ENCODE results near the gene BICC1.

Gene BICC1

GRCh38 chr10:58512491-58513187, at the start of gene BICC1:
BICC1 (plus strand) TSS chr10:58512872; CDS start chr10:58513144, 272 bp downstream.
- DNase-seq, result no peak

DNA sequence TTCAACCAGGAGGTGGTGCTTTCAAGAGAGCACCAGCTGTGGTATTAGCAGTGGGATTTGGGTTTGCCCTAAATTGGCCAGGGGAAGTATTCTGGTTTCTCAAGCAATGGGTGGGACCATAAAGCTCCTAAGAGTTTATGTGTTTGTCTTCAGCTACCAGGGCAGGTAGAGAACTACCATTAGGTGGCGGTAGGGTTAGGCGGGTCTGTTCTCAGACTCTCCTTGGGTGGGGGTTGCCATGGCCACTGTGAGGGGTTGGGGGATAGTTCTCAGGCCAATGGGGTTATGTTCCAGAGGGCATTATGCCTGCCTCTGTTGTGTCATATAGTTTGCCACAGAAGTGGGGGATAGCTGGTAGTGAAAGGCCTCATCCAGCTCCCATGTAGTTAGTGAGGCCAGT, 47.7 kb upstream of the BICC1 start:
- no peak for DNase-seq

DNA sequence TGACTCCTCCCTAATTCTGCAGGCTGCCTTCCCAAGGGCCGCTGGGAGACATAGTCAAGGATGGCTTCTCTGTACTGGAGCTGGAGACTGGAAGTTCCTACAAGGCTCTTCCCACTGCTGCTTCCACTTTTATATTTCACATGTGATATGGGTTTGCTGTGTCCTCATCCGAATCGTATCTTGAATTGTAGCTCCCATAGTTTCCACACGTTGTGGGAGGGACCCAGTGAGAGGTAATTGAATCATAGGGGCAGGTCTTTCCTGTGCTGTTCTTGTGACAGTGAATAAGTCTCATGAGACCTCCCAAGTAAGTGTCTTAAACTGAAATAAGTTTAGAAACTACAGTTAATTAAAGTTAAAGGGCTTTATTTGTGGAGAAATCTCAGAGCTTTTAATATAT, 47.0 kb upstream of the BICC1 start:
- DNase-seq, result no peak

GRCh38 chr10:58467931-58468635, 44.6 kb upstream of the BICC1 start:
- no peak for DNase-seq

DNA sequence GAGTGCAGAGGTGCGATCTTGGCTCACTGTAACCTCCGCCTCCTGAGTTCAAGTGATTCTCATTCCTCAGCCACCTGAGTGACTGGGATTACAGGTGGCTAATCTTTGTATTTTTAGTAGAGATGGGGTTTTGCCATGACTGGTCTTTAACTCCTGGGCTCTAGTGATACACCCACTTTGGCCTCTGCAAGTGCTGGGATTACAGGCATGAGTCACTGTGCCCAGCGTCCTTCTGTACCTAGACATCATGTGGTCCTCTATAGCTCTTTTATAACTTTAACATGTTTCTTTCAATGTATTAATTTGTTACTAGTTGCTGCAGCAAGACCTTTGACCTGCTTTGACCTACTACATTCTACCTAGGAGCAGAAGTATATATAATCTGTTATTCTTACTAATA, 38.7 kb upstream of the BICC1 start:
- no peak for DNase-seq

- no peak for DNase-seq
Observed at GRCh38 chr10:58475322-58476277, 37.1 kb upstream of the BICC1 start.

DNA sequence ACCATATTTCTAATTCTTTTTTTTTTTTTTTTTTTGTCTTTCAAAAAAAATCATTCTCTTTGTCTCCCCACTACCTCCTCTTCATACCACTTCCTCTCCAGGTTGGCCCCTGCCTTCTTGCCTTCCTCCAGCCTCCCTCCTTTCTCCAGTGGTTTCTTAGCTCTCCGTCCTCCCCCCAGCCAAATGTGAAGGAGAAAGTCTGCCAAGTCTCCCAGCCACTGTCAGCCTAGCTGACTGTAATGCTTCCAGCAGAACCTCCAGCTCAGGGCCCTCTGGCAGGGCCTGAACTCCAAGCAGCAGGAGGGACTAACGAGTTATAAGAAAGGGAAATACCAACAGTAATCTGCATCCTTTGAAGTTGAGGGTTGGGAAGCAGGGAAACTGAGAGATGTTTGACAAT, 35.5 kb upstream of the BICC1 start:
- DNase-seq, result no peak

GRCh38 chr10:58477902-58478301, 34.8 kb upstream of the BICC1 start:
- no peak for DNase-seq

DNA sequence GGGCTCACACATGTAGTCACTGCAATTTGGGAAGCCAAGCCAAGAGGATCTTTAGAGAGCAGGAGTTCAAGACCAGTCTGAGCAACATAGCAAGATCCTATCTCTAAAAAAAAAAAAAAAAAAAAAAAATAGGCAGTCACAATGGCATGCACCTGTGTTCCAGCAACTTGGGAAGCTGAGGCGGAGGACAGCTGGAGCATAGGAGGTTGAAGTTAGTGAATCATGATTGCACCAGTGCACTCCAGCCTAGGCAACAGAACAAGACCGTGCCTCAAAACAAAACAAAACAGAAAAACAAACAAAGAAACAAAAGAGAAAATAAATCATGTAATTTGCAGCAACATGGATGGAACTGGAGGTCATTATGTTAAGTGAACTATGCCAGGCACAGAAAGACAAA, 33.6 kb upstream of the BICC1 start:
- no peak for DNase-seq

DNA sequence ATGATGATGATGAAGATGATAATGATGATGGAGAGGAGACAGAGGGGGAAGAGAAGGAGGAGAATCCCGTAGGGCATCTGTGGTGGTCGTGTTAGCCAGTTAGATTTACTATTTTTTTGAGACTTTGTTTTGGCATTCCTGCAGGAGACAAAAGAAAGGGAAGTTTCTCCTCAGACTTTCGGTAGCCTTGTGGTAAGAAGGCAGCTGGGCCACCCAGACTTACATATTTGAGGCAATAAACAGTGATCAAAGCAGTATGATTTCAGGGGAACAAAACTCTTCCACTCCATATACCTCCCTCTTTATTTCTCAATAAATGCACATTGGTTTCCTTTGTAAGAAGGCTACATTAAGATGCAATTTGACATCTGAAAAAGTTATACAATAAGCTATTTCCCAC, 32.4 kb upstream of the BICC1 start:
- no peak for DNase-seq

GRCh38 chr10:58481569-58482109, 31.0 kb upstream of the BICC1 start:
- DNase-seq, result no peak

GRCh38 chr10:58486821-58487220, 25.9 kb upstream of the BICC1 start:
- DNase-seq, result no peak

DNA sequence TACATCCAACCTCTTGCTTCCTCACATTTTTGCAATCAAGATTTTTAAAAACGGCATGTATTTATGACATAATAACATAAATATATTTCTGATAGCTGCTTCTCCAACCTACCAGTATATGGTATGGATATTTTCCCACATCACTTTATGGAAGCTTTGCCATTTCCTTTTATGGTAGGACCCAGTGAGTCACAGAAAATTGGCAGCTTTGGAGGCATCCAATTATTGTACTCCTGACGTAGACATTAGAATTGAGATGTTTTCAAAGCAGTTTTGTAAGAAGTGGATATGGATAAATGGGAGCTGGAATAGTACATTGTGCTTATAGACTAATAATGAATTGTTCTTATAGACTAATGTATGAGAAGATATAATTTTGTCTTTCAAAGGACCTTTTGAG, 23.8 kb upstream of the BICC1 start:
- DNase-seq, result no peak

DNA sequence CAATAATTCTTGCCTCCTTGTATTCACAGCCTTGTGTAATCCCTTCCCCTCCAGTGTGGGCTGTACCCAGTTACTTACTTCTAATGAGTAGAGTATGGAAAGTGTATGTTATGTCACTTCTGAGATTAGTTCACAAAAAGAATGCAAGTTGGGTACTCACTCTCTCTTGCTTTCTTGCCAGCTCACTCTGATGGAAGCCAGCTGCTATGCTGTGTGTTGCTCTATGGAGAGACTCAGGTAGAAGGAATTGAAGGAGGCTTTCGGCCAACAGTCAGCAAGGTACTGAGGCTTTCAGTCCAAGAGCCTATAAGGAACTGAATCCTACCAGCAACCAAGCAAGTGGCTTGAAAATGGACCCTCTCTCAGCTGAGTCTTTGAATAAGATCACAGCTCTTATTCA, 9.7 kb upstream of the BICC1 start:
- DNase-seq, result no peak

- no peak for DNase-seq
Observed at GRCh38 chr10:58508316-58508715, 4.4 kb upstream of the BICC1 start.

DNA sequence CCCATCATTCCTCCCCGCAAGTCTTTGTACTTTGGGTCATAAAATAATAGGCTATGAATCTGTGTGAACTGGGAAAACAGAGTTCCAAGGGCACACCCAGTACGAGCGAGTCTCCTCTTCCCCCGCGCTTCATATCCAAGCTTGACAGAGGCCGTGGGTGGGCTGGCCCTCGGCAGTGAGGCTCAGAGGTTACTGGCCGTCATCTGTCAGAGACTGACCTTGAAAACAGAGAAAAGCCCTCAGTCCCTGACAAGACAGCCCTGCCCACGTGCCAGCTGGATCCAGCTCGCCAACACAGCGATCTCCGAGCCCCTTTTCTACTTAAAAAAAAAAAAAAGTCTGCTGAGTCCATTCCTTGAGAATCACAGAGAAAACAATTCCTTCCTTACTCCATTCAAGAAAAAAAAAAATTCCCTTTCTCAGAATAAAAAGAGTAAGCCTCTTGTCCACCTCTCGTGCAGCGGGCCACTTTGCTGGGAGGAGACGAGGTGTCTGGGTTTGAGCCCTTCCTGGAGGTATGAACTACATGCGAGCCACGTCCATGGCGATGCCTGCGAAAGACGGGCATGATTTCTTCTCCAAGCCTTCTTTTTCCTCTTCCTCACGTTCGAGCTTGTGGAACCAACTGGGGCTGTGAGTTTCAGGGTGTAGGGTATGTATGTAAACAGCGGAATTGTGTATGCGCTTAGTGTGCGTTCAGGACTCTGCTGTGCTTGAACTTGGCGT, 744 bp upstream of the BICC1 start:
- DNase-seq, result no peak

DNA sequence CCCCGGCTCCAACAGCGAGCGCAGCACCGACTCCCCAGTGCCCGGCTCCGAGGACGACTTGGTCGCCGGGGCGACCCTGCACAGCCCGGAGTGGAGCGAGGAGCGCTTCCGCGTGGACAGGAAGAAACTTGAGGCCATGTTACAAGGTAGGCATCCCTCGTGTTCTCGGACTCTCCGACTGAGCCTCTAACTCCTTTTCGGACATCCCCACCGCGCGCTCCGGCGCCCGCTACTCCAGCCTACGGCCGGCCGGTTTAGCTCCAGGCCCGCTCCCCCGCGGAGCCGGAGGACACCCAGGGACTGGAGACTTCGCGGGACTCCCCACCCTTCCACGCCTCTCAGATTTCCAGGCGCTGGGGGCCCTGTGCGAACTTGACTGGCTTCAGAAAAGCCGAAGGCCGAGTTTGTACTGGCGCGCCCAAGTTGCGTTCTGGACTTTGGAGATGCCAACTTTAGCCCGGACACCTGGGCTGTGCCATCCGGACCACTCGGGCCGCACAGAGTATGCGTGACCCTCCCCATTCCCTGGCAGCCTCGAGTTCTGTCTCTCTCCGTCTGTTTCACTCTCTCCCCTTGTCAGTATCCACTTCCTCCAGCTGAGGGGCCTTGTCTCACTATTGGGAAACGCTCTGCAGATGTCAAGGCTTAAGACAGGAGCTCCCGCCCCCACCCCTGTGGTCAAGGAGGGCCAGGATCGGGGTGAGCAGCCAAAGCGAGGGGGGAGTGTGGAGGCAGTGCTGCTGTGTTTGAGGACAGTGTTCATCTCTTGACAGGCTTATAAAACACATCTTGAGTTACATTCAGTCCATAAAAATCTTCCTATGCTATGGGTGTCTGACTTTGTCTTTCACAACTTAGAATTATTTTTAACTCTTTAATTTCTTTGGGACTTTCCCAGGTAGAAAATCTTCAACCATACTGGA, 777 bp downstream of the BICC1 start:
- peak; percentile 15 for DNase-seq

DNA sequence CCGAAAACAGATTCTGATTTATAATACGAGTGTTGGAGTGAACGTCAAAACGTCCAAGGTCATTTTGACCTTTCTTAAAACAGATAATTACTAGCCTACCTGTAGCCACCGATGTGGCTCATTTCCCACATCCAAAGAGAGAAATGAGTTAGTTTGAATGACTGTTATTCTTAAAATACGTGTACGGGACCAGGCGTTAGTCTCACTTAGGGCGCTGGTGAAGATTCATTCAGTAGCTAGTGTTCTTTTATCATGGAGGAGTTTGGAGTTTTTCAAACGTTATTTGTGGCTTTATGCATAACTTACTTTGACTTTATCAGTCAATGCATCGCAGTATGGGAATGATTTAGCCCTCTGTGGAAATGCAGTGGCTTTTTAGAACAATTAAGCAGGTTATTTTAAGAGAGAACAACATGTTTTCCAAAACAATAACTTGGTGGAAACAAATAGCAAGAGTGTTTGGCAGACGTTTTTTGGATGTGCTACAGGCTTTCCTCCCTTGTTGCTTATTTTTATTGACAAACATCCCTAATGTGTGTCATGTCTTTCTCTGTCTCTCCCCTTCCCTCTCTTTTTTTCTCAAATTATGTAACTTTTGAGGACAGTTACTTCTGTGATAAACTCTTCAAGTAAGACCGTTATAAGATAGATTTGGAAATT, 1.6 kb downstream of the BICC1 start:
- DNase-seq, result no peak

DNA sequence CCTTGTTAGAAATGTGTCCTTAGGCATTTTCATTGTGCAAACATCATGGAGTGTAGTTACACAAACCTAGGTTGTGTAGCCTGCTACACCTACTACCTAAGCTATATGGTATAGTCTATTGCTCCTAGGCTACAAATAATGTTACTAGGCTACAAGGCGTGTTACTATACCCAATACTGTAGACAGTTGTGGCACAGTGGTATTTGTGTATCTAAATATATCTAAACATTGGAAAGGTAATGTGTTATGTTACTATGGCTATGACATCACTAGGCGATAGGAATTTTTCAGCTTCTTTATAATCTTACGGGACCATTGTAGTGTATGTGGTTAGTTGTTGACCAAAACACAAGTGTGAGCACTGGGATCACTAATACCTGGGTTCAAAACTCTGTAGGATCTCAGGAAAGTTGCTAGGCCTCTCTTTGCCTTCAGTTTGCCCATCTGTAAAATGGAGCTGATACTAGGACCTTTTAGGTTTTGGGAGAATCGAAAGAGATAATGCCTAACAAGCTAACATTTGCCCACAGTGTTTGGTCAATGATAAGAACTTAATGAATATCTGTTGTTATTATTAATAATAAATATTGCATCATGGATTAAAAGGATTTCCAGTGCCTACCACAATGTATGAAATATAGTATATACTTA, 2.7 kb downstream of the BICC1 start:
- DNase-seq, result no peak

DNA sequence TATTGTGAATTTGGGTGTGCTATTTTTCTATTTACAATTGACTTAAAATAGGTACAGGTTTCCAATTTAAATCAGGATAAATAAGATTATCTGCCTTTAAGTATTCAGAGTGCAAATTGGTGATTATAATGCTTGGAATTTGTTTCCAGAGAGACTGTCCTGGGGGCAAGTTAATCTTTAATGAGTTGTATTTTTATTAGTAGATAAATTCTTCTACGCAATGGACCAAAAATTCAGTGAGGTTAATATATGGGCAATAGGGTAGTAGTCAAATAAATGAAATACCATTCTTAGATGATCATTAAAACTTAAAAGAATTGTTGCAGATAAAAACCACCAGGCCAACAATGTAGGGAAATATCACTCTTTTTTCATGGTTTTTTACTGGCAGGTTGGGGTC, 3.4 kb downstream of the BICC1 start:
- no peak for DNase-seq

Measured in activated T-cell treated with anti-CD3 and anti-CD28 coated beads, Interleukin-2, amount 50 U/mL, for 1 hour (primary cell).